Measurements from ENCODE around the gene OTULINL. TPM values are rescaled to one million over a fixed set of nuclear protein-coding genes. Genes with fewer than 3 reads are reported as not detected.
A peak's percentile ranks its signal among the peaks of the same experiment; 100 is the strongest.

The OTULINL gene
- total RNA-seq, 1 experiment from 2014 or later = 54.6 TPM

DNA sequence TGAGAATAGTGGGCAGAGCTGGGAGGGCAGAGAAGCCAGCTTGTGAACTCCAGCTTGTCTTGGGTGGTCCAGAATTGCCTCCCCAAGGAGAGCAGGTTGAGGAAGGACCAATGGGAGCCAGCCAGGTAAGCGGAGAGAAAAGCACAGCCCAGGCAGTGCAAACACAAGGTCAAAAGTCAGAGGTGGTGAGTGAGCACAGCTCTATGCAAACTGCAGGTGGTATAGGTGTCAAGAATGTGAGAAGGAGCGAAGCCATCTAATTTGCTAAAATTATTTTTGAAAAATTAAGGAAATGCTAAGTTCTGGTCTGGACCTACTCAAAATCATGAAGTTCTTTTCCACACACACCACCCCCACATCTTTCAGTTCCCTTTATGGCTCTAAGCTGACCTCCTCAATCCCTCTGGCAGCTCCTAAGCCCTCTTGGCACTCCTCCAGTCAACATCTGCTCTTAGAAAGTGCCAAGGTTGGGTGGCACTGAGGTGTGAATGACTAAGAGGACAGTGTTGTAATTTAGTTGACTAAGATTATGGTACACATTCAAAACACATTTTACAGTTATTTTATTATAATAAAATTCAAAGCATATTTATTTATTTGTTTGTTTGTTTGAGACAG lies 6.6 kb upstream of the OTULINL start:
- no peaks in the 10 kb centered on the region for H3K27me3 ChIP-seq (ENCODE audit: low read length)
- no peak overlapping the region for H3K4me3 ChIP-seq (ENCODE audit: low read length)
- H3K9me3 ChIP-seq (ENCODE audit: low read length) = no peaks in the 10 kb centered on the region
- ChIA-PET POLR2A (ENCODE audit: unreplicated experiment) (no interaction called here), CTCF (no interaction called here)
- peaks cover 40% of the 10 kb centered on the region for H3K4me1 ChIP-seq (ENCODE audit: insufficient read depth, low read length)
- no peak overlapping the region for H3K4me2 ChIP-seq (ENCODE audit: low read length)
- H3K27ac ChIP-seq (ENCODE audit: low read length) = peak overlapping the region; percentile 67
- ATAC-seq = no peak
- intact Hi-C loops (cut with micrococcal nuclease) = no loop called here
- H3F3A ChIP-seq (ENCODE audit: low read length, unreplicated experiment) = peaks cover 15% of the 10 kb centered on the region
- no peaks in the 10 kb centered on the region for H3K79me2 ChIP-seq (ENCODE audit: low read length)
- H3K9ac ChIP-seq (ENCODE audit: low read length) = peak overlapping the region; percentile 8; the same call in 1 of the 2 replicates
- no TSS peak for BruUV-seq (replicated peaks)
- DNase-seq = peak; percentile 52
- no peaks in the 10 kb centered on the region for H3K9me2 ChIP-seq (replicated peaks; ENCODE audit: low read length)
- H3K36me3 ChIP-seq (ENCODE audit: low read depth, low read length) = no peaks in the 10 kb centered on the region
- TF ChIP-seq EZH2phosphoT487 (IDR thresholded peaks at IDR 0.05; ENCODE audit: borderline replicate concordance, low read length) (no peak), EZH2 (IDR thresholded peaks at IDR 0.05; ENCODE audit: low read length, unreplicated experiment) (no peak)
- TF ChIP-seq, protein P1, sequence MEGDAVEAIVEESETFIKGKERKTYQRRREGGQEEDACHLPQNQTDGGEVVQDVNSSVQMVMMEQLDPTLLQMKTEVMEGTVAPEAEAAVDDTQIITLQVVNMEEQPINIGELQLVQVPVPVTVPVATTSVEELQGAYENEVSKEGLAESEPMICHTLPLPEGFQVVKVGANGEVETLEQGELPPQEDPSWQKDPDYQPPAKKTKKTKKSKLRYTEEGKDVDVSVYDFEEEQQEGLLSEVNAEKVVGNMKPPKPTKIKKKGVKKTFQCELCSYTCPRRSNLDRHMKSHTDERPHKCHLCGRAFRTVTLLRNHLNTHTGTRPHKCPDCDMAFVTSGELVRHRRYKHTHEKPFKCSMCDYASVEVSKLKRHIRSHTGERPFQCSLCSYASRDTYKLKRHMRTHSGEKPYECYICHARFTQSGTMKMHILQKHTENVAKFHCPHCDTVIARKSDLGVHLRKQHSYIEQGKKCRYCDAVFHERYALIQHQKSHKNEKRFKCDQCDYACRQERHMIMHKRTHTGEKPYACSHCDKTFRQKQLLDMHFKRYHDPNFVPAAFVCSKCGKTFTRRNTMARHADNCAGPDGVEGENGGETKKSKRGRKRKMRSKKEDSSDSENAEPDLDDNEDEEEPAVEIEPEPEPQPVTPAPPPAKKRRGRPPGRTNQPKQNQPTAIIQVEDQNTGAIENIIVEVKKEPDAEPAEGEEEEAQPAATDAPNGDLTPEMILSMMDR (conservative IDR thresholded peaks at IDR 0.05; ENCODE audit: low read depth, low read length) = no peak
- no peaks in the 10 kb centered on the region for H4K20me1 ChIP-seq (ENCODE audit: low read length)
- H2AFZ ChIP-seq (ENCODE audit: low read length) = no peak overlapping the region

DNA sequence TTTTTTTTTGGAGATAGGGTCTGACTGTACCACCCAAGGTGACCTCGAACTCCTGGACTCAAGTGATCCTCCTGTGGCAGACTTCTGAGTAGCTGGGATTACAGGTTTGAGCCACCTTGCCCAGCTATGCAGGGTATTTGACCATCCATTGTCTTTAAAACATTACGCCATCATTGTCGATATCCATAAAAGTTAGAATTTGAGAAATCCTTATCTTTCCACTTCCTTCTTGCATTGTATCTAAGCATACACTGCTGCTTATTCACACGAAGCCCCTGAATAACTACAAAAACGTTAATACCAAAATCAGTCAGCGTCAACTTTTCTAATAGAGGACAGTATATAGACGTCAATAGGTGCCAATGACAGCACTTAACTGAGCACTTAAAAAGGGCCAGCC lies 5.4 kb upstream of the OTULINL start:
- no peaks in the 10 kb centered on the region for H4K20me1 ChIP-seq (ENCODE audit: low read length)
- H3K79me2 ChIP-seq (ENCODE audit: low read length) = no peaks in the 10 kb centered on the region
- POLR2A ChIA-PET (ENCODE audit: unreplicated experiment) = no interaction called here
- H3K27ac ChIP-seq (ENCODE audit: low read length) = no peak overlapping the region
- CTCF ChIA-PET = no interaction called here
- H3K4me3 ChIP-seq (ENCODE audit: low read length) = no peak overlapping the region
- no peaks in the 10 kb centered on the region for H3K9me2 ChIP-seq (replicated peaks; ENCODE audit: low read length)
- H3K4me2 ChIP-seq (ENCODE audit: low read length) = no peak overlapping the region
- ATAC-seq = no peak
- BruUV-seq (replicated peaks) = no TSS peak
- H3K36me3 ChIP-seq (ENCODE audit: low read depth, low read length) = no peaks in the 10 kb centered on the region
- no peak overlapping the region for H2AFZ ChIP-seq (ENCODE audit: low read length)
- H3F3A ChIP-seq (ENCODE audit: low read length, unreplicated experiment) = peaks cover 12% of the 10 kb centered on the region
- DNase-seq = no peak
- TF ChIP-seq, protein P1 (conservative IDR thresholded peaks at IDR 0.05; ENCODE audit: low read depth, low read length) = no peak
- H3K4me1 ChIP-seq (ENCODE audit: insufficient read depth, low read length) = peaks cover 41% of the 10 kb centered on the region
- no peaks in the 10 kb centered on the region for H3K9me3 ChIP-seq (ENCODE audit: low read length)
- no peak overlapping the region for H3K9ac ChIP-seq (ENCODE audit: low read length)
- intact Hi-C loops (cut with micrococcal nuclease) = no loop called here
- no peaks in the 10 kb centered on the region for H3K27me3 ChIP-seq (ENCODE audit: low read length)

DNA sequence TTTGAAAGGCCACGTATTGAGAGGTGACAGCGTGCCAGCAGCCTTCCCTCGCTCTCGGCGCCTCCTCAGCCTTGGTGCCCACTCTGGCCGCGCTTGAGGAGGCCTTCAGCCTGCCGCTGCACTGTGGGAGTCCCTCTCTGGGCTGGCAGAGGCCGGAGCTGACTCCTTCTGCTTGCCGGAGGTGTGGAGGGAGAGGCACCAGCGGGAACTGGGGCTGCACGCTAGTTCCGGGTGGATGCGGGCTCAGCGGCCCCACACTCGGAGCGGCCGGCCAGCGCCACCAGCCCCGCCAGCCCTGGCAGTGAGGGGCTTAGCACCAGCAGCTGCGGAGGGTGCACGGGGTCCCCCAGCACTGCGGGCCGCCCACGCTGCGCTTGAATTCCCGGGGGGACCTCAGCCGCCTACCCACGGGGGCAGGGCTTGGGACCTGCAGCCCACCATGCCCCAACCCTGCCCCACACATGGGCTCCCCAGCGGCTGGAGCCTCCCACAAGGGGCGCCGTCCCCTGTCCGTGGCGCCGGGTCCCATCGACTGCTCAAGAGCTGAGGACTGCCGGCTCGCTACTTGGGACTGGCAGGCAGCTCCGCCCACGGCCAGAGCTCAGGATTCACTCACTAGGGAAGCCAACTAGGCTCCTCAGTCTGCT lies 4.4 kb upstream of the OTULINL start:
- Histone ChIP-seq H3K4me3 (ENCODE audit: low read length) (no peak overlapping the region), H3K4me2 (ENCODE audit: low read length) (no peak overlapping the region), H3K79me2 (ENCODE audit: low read length) (peaks cover 3% of the 10 kb centered on the region), H3K27ac (ENCODE audit: low read length) (no peak overlapping the region), H3K36me3 (ENCODE audit: low read depth, low read length) (no peaks in the 10 kb centered on the region), H3K27me3 (ENCODE audit: low read length) (no peaks in the 10 kb centered on the region), H3K9me2 (replicated peaks; ENCODE audit: low read length) (no peaks in the 10 kb centered on the region), H4K20me1 (ENCODE audit: low read length) (no peaks in the 10 kb centered on the region), H3K9ac (ENCODE audit: low read length) (no peak overlapping the region), H3F3A (ENCODE audit: low read length, unreplicated experiment) (peaks cover 10% of the 10 kb centered on the region), H3K4me1 (ENCODE audit: insufficient read depth, low read length) (peaks cover 34% of the 10 kb centered on the region), H3K9me3 (ENCODE audit: low read length) (no peaks in the 10 kb centered on the region), H2AFZ (ENCODE audit: low read length) (no peak overlapping the region)
- DNase-seq (no peak), ATAC-seq (no peak)
- TF ChIP-seq EZH2 (IDR thresholded peaks at IDR 0.05; ENCODE audit: low read length, unreplicated experiment) (no peak), EZH2phosphoT487 (IDR thresholded peaks at IDR 0.05; ENCODE audit: borderline replicate concordance, low read length) (no peak)
- TF ChIP-seq, protein P1 (conservative IDR thresholded peaks at IDR 0.05; ENCODE audit: low read depth, low read length) = no peak
- ChIA-PET CTCF (no interaction called here), POLR2A (ENCODE audit: unreplicated experiment) (no interaction called here)
- BruUV-seq (replicated peaks) = no TSS peak
- intact Hi-C loops (cut with micrococcal nuclease) = no loop called here
